H9 (cell line): ENCODE data around the gene ACMSD. TPM values are rescaled to one million over a fixed set of nuclear protein-coding genes. Genes with fewer than 3 reads are reported as not detected.

ENCODE experiments used
- DNase-seq: peaks from one replicate; pipeline ENCODE4 v3.0.0-alpha.2; 2017
- H2AFZ ChIP-seq: one replicate; pipeline ENCODE4 v1.6.1; 2013; ENCODE audit warnings: mild to moderate bottlenecking, low read length, control low read depth, moderate library complexity
- H2AK5ac ChIP-seq: 2 replicates; pipeline ENCODE4 v1.6.1; 2013; ENCODE audit warnings: low read length, control low read depth, mixed read lengths; ENCODE audit not compliant: insufficient read length
- H2BK120ac ChIP-seq: one replicate; pipeline ENCODE4 v1.6.1; 2013; ENCODE audit warnings: low read depth, mild to moderate bottlenecking, low read length, control low read depth, inconsistent platforms; ENCODE audit not compliant: poor library complexity, severe bottlenecking
- H2BK12ac ChIP-seq: 2 replicates; pipeline ENCODE4 v1.6.1; 2013; ENCODE audit warnings: low read length, control low read depth, mixed read lengths, low read depth; ENCODE audit not compliant: insufficient read length
- H2BK15ac ChIP-seq: 2 replicates; pipeline ENCODE4 v1.6.1; 2013; ENCODE audit warnings: low read depth, low read length, control low read depth
- H2BK20ac ChIP-seq: one replicate; pipeline ENCODE4 v1.6.1; 2013; ENCODE audit warnings: low read depth, mild to moderate bottlenecking, low read length, control low read depth, inconsistent platforms; ENCODE audit not compliant: poor library complexity, severe bottlenecking
- H2BK5ac ChIP-seq: 2 replicates; pipeline ENCODE4 v1.6.1; 2013; ENCODE audit warnings: low read length, control low read depth, mixed read lengths; ENCODE audit not compliant: insufficient read length
- H3K14ac ChIP-seq: 2 replicates; pipeline ENCODE4 v1.6.1; 2013; ENCODE audit warnings: low read length, control low read depth; ENCODE audit not compliant: insufficient read depth
- H3K18ac ChIP-seq: 2 replicates; pipeline ENCODE4 v1.6.1; 2013; ENCODE audit warnings: low read depth, mild to moderate bottlenecking, mixed read lengths, low read length, control low read depth; ENCODE audit not compliant: insufficient read length
- H3K23ac ChIP-seq: 2 replicates; pipeline ENCODE4 v1.6.1; 2013; ENCODE audit warnings: low read length, control low read depth, mixed read lengths, low read depth; ENCODE audit not compliant: insufficient read length
- H3K23me2 ChIP-seq: 2 replicates; pipeline ENCODE4 v1.6.1; 2013; ENCODE audit warnings: low read depth, mild to moderate bottlenecking, mixed read lengths, low read length, control low read depth; ENCODE audit not compliant: insufficient read length, poor library complexity, severe bottlenecking
- H3K27ac ChIP-seq: 2 replicates; pipeline ENCODE4 v1.5.1; 2013; ENCODE audit warnings: low read length, control low read depth, mixed read lengths, low read depth; ENCODE audit not compliant: insufficient read length
- H3K27me3 ChIP-seq: 2 replicates; pipeline ENCODE4 v1.6.1; 2013; ENCODE audit warnings: low read length, control low read depth, inconsistent platforms; ENCODE audit not compliant: insufficient read depth
- H3K4ac ChIP-seq: 2 replicates; pipeline ENCODE4 v1.6.1; 2013; ENCODE audit warnings: low read depth, mild to moderate bottlenecking, control low read depth, inconsistent platforms, low read length, moderate library complexity
- H3K4me1 ChIP-seq: 2 replicates; pipeline ENCODE4 v1.6.1; 2013; ENCODE audit warnings: low read length, control low read depth, inconsistent platforms; ENCODE audit not compliant: insufficient read depth
- H3K4me2 ChIP-seq: 2 replicates; pipeline ENCODE4 v1.6.1; 2013; ENCODE audit warnings: low read length, control low read depth, mixed read lengths; ENCODE audit not compliant: insufficient read length, insufficient read depth
- H3K56ac ChIP-seq: 2 replicates; pipeline ENCODE4 v1.6.1; 2013; ENCODE audit warnings: low read depth, mild to moderate bottlenecking, mixed read lengths, low read length, control low read depth; ENCODE audit not compliant: insufficient read length
- H3K79me1 ChIP-seq: 2 replicates; pipeline ENCODE4 v1.6.1; 2013; ENCODE audit warnings: low read depth, mild to moderate bottlenecking, moderate library complexity, low read length, control low read depth, inconsistent platforms; ENCODE audit not compliant: insufficient read depth, poor library complexity, severe bottlenecking
- H3K79me2 ChIP-seq: 2 replicates; pipeline ENCODE4 v1.6.1; 2013; ENCODE audit warnings: low read length, control low read depth, inconsistent platforms; ENCODE audit not compliant: insufficient read depth
- H3K9ac ChIP-seq: 2 replicates; pipeline ENCODE4 v1.6.1; 2013; ENCODE audit warnings: low read length, control low read depth, mixed read lengths; ENCODE audit not compliant: insufficient read length; ENCODE audit errors: extremely low read depth
- H3K9me3 ChIP-seq: one replicate; pipeline ENCODE4 v1.6.1; 2013; ENCODE audit warnings: low read depth, low read length, inconsistent platforms; ENCODE audit not compliant: control insufficient read depth
- H3T11ph ChIP-seq: one replicate; pipeline ENCODE4 v1.6.1; 2013; ENCODE audit warnings: mild to moderate bottlenecking, low read length, control low read depth, inconsistent platforms
- H4K20me1 ChIP-seq: one replicate; pipeline ENCODE4 v1.6.1; 2013; ENCODE audit not compliant: control insufficient read depth, insufficient read length, insufficient read depth
- H4K5ac ChIP-seq: 2 replicates; pipeline ENCODE4 v1.6.1; 2013; ENCODE audit warnings: low read depth, mild to moderate bottlenecking, mixed read lengths, low read length, control low read depth; ENCODE audit not compliant: insufficient read length
- H4K8ac ChIP-seq: replicated peaks from 2 replicates; pipeline ENCODE4 v1.6.1; 2013; ENCODE audit warnings: low read length, control low read depth, mixed read lengths, low read depth; ENCODE audit not compliant: insufficient read length
- H4K91ac ChIP-seq: 2 replicates; pipeline ENCODE4 v1.6.1; 2013; ENCODE audit warnings: low read depth, mild to moderate bottlenecking, moderate library complexity, mixed read lengths, low read length, control low read depth; ENCODE audit not compliant: insufficient read length
- H3K27ac Mint-ChIP-seq, 3 experiments: 2 replicates in 2 of 3; 3 replicates in 1 of 3; pipeline ENCODE4 v1.8.0; 2020 to 2021; ENCODE audit warnings: mixed read lengths in 3 of 3, mild to moderate bottlenecking in 1 of 3, moderate library complexity in 1 of 3
- H3K27me3 Mint-ChIP-seq: 2 replicates; pipeline ENCODE4 v1.8.0; 2021; ENCODE audit warnings: low read depth, mild to moderate bottlenecking, moderate library complexity, mixed read lengths
- H3K36me3 Mint-ChIP-seq, 3 experiments: 2 replicates in 2 of 3; 3 replicates in 1 of 3; pipeline ENCODE4 v1.8.0; 2020 to 2021; ENCODE audit warnings: low read depth in 3 of 3, mixed read lengths in 3 of 3; ENCODE audit not compliant: insufficient read depth in 1 of 3
- H3K4me1 Mint-ChIP-seq, 2 experiments: 2 replicates each; pipeline ENCODE4 v1.8.0; 2020; ENCODE audit warnings: mixed read lengths in 2 of 2
- H3K4me3 Mint-ChIP-seq, 2 experiments: 2 replicates in 1 of 2; 3 replicates in 1 of 2; pipeline ENCODE4 v1.8.0; 2020 to 2021; ENCODE audit warnings: mild to moderate bottlenecking in 2 of 2, mixed read lengths in 2 of 2, moderate library complexity in 1 of 2
- H3K9me3 Mint-ChIP-seq, 2 experiments: 2 replicates in 1 of 2; 3 replicates in 1 of 2; pipeline ENCODE4 v1.8.0; 2020; ENCODE audit warnings: mild to moderate bottlenecking in 2 of 2, mixed read lengths in 2 of 2, moderate library complexity in 1 of 2
- CTCF ChIP-seq: fragments of 200-600 bp; sonication (generic); conservative IDR thresholded peaks from 3 replicates; pipeline ENCODE4 v1.8.0; 2021; ENCODE audit warnings: antibody characterized with exemption, mild to moderate bottlenecking
- WGBS: extraction: QIAGEN DNeasy Blood & Tissue Kit; methylation state at CpG from one replicate; pipeline ENCODE4 v1.1.7; 2013; ENCODE audit warnings: missing lambda C conversion rate, low lambda C conversion rate, mixed read lengths; ENCODE audit not compliant: insufficient read length; ENCODE audit errors: extremely low coverage; 5-methylcytosine and 5-hydroxymethylcytosine counted together
- total RNA-seq: library from RNA; stranded (reverse); gene quantifications from 2 replicates; pipeline ENCODE4 v1.2.1, GENCODE V29; 2021

The ACMSD gene
- total RNA-seq, 1 experiment from 2014 or later, result not detected

- Mint-ChIP-seq H3K27ac (no peak overlapping the region), H3K9me3 (no peaks in the 10 kb centered on the region), H3K36me3 (peaks cover 16 to 40% (median 30%) of the 10 kb centered on the region in 3 experiments; a peak in 6 of 7 replicates), H3K4me3 (no peak overlapping the region), H3K27me3 (no peaks in the 10 kb centered on the region), H3K4me1 (peaks cover 14 to 18% of the 10 kb centered on the region in 2 experiments)
- no CpG with 5 or more reads among the region's 1 CpG for WGBS
- DNase-seq, result no peak
- Histone ChIP-seq H2BK120ac (no peak overlapping the region), H3K79me2 (peaks cover 35% of the 10 kb centered on the region; the same call in 1 of the 2 replicates), H2BK20ac (no peak overlapping the region), H4K8ac (no peak overlapping the region), H2BK5ac (no peak overlapping the region), H3K27me3 (no peaks in the 10 kb centered on the region), H3K23me2 (no peaks in the 10 kb centered on the region), H2AFZ (no peak overlapping the region), H3K14ac (no peak overlapping the region), H3K4ac (no peak overlapping the region), H3K23ac (no peak overlapping the region), H4K91ac (no peak overlapping the region), H3K56ac (no peak overlapping the region), H3K4me2 (no peak overlapping the region), H2BK12ac (no peak overlapping the region), H3K4me1 (no peaks in the 10 kb centered on the region), H2AK5ac (no peak overlapping the region), H3K27ac (no peak overlapping the region), H3K79me1 (peaks cover 2% of the 10 kb centered on the region), H3K18ac (no peak overlapping the region), H4K20me1 (no peaks in the 10 kb centered on the region), H3K9ac (no peak overlapping the region), H4K5ac (no peak overlapping the region), H2BK15ac (no peak overlapping the region), H3K9me3 (no peaks in the 10 kb centered on the region), H3T11ph (no peak overlapping the region)
- TF ChIP-seq CTCF, result no peak
Observed at GRCh38 chr2:134933732-134934131, 95.3 kb downstream of the ACMSD start.
